IMR-90 (cell line): Measurements from ENCODE around the gene SYMPK. TPM values are rescaled to one million over a fixed set of nuclear protein-coding genes. Genes with fewer than 3 reads are reported as not detected.

ENCODE experiments used
- ATAC-seq: fragments of 200-7000 bp; cut with Tn5 transposase; 2 replicates; pipeline ENCODE4 v1.9.1; 2020; ENCODE audit warnings: low read depth, mild to moderate bottlenecking, moderate library complexity
- BruUV-seq: library from RNA; stranded (reverse); fragments of 400-500 nt; replicated peaks from 2 replicates; lab custom pipeline; 2021; lab: Mats Ljungman, UMichigan
- CTCF ChIA-PET: fragments of 300-600 bp; formaldehyde crosslinking; extraction: SDS; loops from one replicate; lab custom pipeline; 2021; ENCODE audit warnings: antibody characterized with exemption; lab: Yijun Ruan, JAX
- POLR2A ChIA-PET: fragments of 300-600 bp; sonication (Branson Sonifier 250); formaldehyde crosslinking; loops from one replicate; lab custom pipeline; 2022; ENCODE audit warnings: antibody characterized with exemption; ENCODE audit not compliant: unreplicated experiment; lab: Charles Lee
- DNase-seq: peaks from one replicate; pipeline ENCODE4 v3.0.0; 2013
- H2AFZ ChIP-seq: replicated peaks from 2 replicates; pipeline ENCODE3; 2013; ENCODE audit warnings: low read length, mild to moderate bottlenecking; ENCODE audit not compliant: poor library complexity
- H2AK5ac ChIP-seq: 2 replicates; pipeline ENCODE4 v1.6.1; 2013; ENCODE audit warnings: low read depth, low read length, inconsistent platforms
- H2AK9ac ChIP-seq: replicated peaks from 2 replicates; pipeline ENCODE3; 2013; ENCODE audit warnings: mild to moderate bottlenecking, low read depth, low read length, moderate library complexity; ENCODE audit not compliant: poor library complexity
- H2BK120ac ChIP-seq: 2 replicates; pipeline ENCODE4 v1.6.1; 2013; ENCODE audit warnings: low read depth, low read length, inconsistent platforms
- H2BK15ac ChIP-seq: 3 replicates; pipeline ENCODE4 v1.6.1; 2013; ENCODE audit warnings: low read depth, low read length, inconsistent platforms
- H2BK20ac ChIP-seq: 2 replicates; pipeline ENCODE4 v1.6.1; 2013; ENCODE audit warnings: low read depth, mild to moderate bottlenecking, inconsistent platforms, low read length, moderate library complexity
- H2BK5ac ChIP-seq: 2 replicates; pipeline ENCODE4 v1.6.1; 2013; ENCODE audit warnings: mild to moderate bottlenecking, low read depth, low read length, inconsistent platforms; ENCODE audit not compliant: poor library complexity, severe bottlenecking
- H3K14ac ChIP-seq: replicated peaks from 2 replicates; pipeline ENCODE4 v1.6.1; 2013; ENCODE audit warnings: low read depth, low read length, inconsistent platforms
- H3K18ac ChIP-seq: 2 replicates; pipeline ENCODE4 v1.6.1; 2013; ENCODE audit warnings: low read depth, low read length, control low read depth
- H3K23ac ChIP-seq: 2 replicates; pipeline ENCODE4 v1.6.1; 2013; ENCODE audit warnings: low read depth, low read length, inconsistent platforms
- H3K27ac ChIP-seq: 2 replicates; pipeline ENCODE4 v1.5.1; 2013; ENCODE audit warnings: mild to moderate bottlenecking, control low read depth, low read length; ENCODE audit not compliant: insufficient read depth
- H3K27me3 ChIP-seq: 2 replicates; pipeline ENCODE4 v1.6.1; 2013; ENCODE audit warnings: low read length; ENCODE audit not compliant: control insufficient read depth, insufficient read depth
- H3K36me3 ChIP-seq: 2 replicates; pipeline ENCODE4 v1.6.1; 2013; ENCODE audit warnings: low read length, mixed read lengths; ENCODE audit not compliant: control insufficient read depth, insufficient read depth
- H3K4ac ChIP-seq: 2 replicates; pipeline ENCODE4 v1.6.1; 2013; ENCODE audit warnings: low read depth, low read length, inconsistent platforms
- H3K4me1 ChIP-seq: 2 replicates; pipeline ENCODE4 v1.6.1; 2013; ENCODE audit warnings: low read length, mixed read lengths; ENCODE audit not compliant: control insufficient read depth, insufficient read depth
- H3K4me2 ChIP-seq: 2 replicates; pipeline ENCODE4 v1.6.1; 2013; ENCODE audit warnings: low read depth, mild to moderate bottlenecking, control low read depth, low read length, moderate library complexity
- H3K4me3 ChIP-seq: 2 replicates; pipeline ENCODE4 v1.5.1; 2013; ENCODE audit warnings: low read depth, mild to moderate bottlenecking, control low read depth, low read length, moderate library complexity; ENCODE audit not compliant: insufficient read depth
- H3K56ac ChIP-seq: 2 replicates; pipeline ENCODE4 v1.6.1; 2013; ENCODE audit warnings: low read length, inconsistent platforms; ENCODE audit not compliant: insufficient read depth; ENCODE audit errors: extremely low read depth
- H3K79me1 ChIP-seq, 2 experiments: 2 replicates each; pipeline ENCODE4 v1.6.1; 2013; ENCODE audit warnings: low read length in 2 of 2, inconsistent platforms in 1 of 2, low read depth in 1 of 2
- H3K9ac ChIP-seq: 2 replicates; pipeline ENCODE4 v1.6.1; 2013; ENCODE audit warnings: low read depth, low read length, control low read depth
- H3K9me1 ChIP-seq: 2 replicates; pipeline ENCODE4 v1.6.1; 2013; ENCODE audit warnings: low read length, inconsistent platforms; ENCODE audit not compliant: insufficient read depth
- H3K9me3 ChIP-seq: 2 replicates; pipeline ENCODE4 v1.6.1; 2013; ENCODE audit warnings: low read length; ENCODE audit not compliant: control insufficient read depth, insufficient read depth
- H4K20me1 ChIP-seq: 2 replicates; pipeline ENCODE4 v1.6.1; 2013; ENCODE audit warnings: low read length, inconsistent platforms; ENCODE audit not compliant: insufficient read depth
- H4K5ac ChIP-seq: 2 replicates; pipeline ENCODE4 v1.6.1; 2013; ENCODE audit warnings: mild to moderate bottlenecking, low read depth, low read length, control low read depth
- H4K8ac ChIP-seq, 2 experiments: 2 replicates each; pipeline ENCODE4 v1.6.1; 2013; ENCODE audit warnings: low read depth in 2 of 2, low read length in 2 of 2, control low read depth in 1 of 2, inconsistent platforms in 1 of 2
- H4K91ac ChIP-seq: 2 replicates; pipeline ENCODE4 v1.6.1; 2013; ENCODE audit warnings: low read depth, low read length, inconsistent platforms; ENCODE audit not compliant: insufficient read depth
- BHLHE40 ChIP-seq: fragments of 150-350 bp; IDR thresholded peaks from 2 replicates; pipeline ENCODE4 v1.6.1; 2016; ENCODE audit warnings: mild to moderate bottlenecking, low read depth, low read length
- CEBPB ChIP-seq: IDR thresholded peaks from 2 replicates; pipeline ENCODE4 v1.6.1; 2012; ENCODE audit warnings: low read depth, low read length, improper control_type of control experiment
- CHD1 ChIP-seq: IDR thresholded peaks from 2 replicates; pipeline ENCODE4 v1.6.1; 2012; ENCODE audit warnings: low read depth, low read length, improper control_type of control experiment
- FOS ChIP-seq: fragments of 150-350 bp; IDR thresholded peaks from 2 replicates; pipeline ENCODE4 v1.6.1; 2016; ENCODE audit warnings: low read depth, low read length
- MAFK ChIP-seq: IDR thresholded peaks from 2 replicates; pipeline ENCODE4 v1.6.1; 2012; ENCODE audit warnings: low read depth, low read length, improper control_type of control experiment
- MAZ ChIP-seq: IDR thresholded peaks from 2 replicates; pipeline ENCODE4 v1.6.1; 2012; ENCODE audit warnings: low read depth, mild to moderate bottlenecking, low read length, improper control_type of control experiment, moderate library complexity, borderline replicate concordance
- MXI1 ChIP-seq: IDR thresholded peaks from 2 replicates; pipeline ENCODE4 v1.6.1; 2012; ENCODE audit warnings: low read depth, mild to moderate bottlenecking, low read length, moderate library complexity, borderline replicate concordance
- NFE2L2 ChIP-seq: fragments of 150-350 bp; IDR thresholded peaks from 2 replicates; pipeline ENCODE4 v1.6.1; 2016; ENCODE audit warnings: low read depth, mild to moderate bottlenecking, low read length
- POLR2A ChIP-seq: IDR thresholded peaks from 2 replicates; pipeline ENCODE4 v1.6.1; 2012; ENCODE audit warnings: mild to moderate bottlenecking, low read depth, low read length
- RAD21 ChIP-seq: IDR thresholded peaks from 2 replicates; pipeline ENCODE4 v1.6.1; 2012; ENCODE audit warnings: low read length, improper control_type of control experiment
- RCOR1 ChIP-seq: IDR thresholded peaks from 2 replicates; pipeline ENCODE4 v1.6.1; 2012; ENCODE audit warnings: mild to moderate bottlenecking, low read length, improper control_type of control experiment; ENCODE audit not compliant: insufficient replicate concordance
- RFX5 ChIP-seq: IDR thresholded peaks from 2 replicates; pipeline ENCODE4 v1.8.0; 2012; ENCODE audit warnings: low read depth, mild to moderate bottlenecking, low read length, moderate library complexity
- SMC3 ChIP-seq: fragments of 150-350 bp; IDR thresholded peaks from 2 replicates; pipeline ENCODE4 v1.6.1; 2016; ENCODE audit warnings: low read depth, mild to moderate bottlenecking, antibody characterized with exemption, low read length, moderate library complexity
- WGBS, 2 experiments: methylation state at CpG; one replicate each; pipeline versions ENCODE4 v1.1.5 to v1.1.7; 2013; ENCODE audit warnings: missing lambda C conversion rate in 2 of 2; ENCODE audit not compliant: insufficient read length in 1 of 2; ENCODE audit errors: extremely low coverage in 2 of 2; 5-methylcytosine and 5-hydroxymethylcytosine counted together
- dilution Hi-C: fragments of 300-500 bp; cut with HindIII; formaldehyde crosslinking; loops from one replicate; pipeline ENCODE4 v1.14.3; 2018; ENCODE audit warnings: low sequenced_read_pairs; ENCODE audit not compliant: unreplicated experiment
- in situ Hi-C: fragments of 300-500 bp; cut with MboI; formaldehyde crosslinking; loops from 3 replicates; pipeline ENCODE4 v1.14.3; 2019; ENCODE audit warnings: low sequenced_read_pairs, inconsistent platforms, mixed read lengths
- intact Hi-C: fragments of 100-400 bp; cut with micrococcal nuclease; formaldehyde crosslinking; loops from 2 replicates; pipeline ENCODE4 v1.10.0; 2022
- polyA plus RNA-seq, 3 experiments: library from polyadenylated mRNA; depleted of rRNA; stranded (reverse); fragments of >200 nt; gene quantifications; 2 replicates each; pipeline ENCODE4 v1.2.3, GENCODE V29; 2012; ENCODE audit warnings: low replicate concordance in 1 of 3
- total RNA-seq: library from RNA; depleted of rRNA; stranded (reverse); fragments of >200 nt; gene quantifications from 2 replicates; pipeline ENCODE4 v1.2.3, GENCODE V29; 2012
- TF ChIP-seq, protein P1 (sequence below): fragments of 150-350 bp; IDR thresholded peaks from 2 replicates; pipeline ENCODE4 v1.6.1; 2017; ENCODE audit warnings: mild to moderate bottlenecking, antibody characterized with exemption, low read length, low read depth
- TF ChIP-seq, protein P2 (sequence below): conservative IDR thresholded peaks from 2 replicates; pipeline ENCODE4 v1.5.1; 2012; ENCODE audit warnings: mild to moderate bottlenecking, low read depth, low read length, improper control_type of control experiment
- TF ChIP-seq, protein P3 (sequence below): fragments of 150-350 bp; IDR thresholded peaks from 2 replicates; pipeline ENCODE4 v1.6.1; 2016; ENCODE audit warnings: low read depth, mild to moderate bottlenecking, low read length, moderate library complexity, borderline replicate concordance

SYMPK gene
- total and polyA plus RNA-seq, 2 of the 4 experiments (the other 2 are of a cell fraction) = 35.3 to 71.5 TPM

DNA sequence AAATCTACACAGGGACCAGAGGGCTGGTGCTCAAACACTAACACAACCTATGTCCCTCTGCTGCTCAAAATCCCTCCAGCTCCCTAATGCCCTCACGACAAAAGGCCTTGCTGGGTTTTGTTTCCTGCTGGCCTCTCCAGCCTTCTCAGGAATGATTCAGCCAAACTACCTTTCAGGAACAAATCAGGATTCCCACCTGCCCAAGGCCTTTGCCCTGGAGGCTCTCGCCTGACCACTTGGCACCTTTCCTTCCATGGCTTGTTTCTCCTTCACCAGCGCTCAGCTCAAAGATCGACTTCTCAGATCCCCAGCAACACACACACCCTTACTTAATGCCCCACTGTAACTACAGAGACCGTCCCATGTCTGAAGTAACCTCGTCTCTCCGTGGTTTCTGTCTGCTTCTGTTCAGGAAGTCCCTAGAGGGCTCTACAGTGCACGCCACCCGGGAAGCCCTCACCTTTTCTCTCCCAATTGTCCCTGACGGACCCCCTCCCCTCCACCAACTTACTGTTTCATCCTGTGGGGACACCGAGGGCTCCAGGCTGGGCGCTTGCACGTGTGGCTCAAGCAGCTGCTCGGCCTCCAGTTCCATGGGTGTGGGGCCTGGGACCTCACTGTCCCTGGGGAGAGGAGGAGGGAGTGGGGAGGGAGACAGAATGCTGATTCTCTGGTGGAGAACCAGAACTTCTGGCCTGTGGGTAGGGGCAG lies 90.7 kb downstream of the SYMPK start:
- Histone ChIP-seq H2AK9ac (peak overlapping the region; percentile 62), H4K91ac (no peak overlapping the region), H3K56ac (no peak overlapping the region), H3K18ac (no peak overlapping the region), H4K20me1 (peaks cover 14% of the 10 kb centered on the region), H3K27me3 (no peaks in the 10 kb centered on the region), H3K79me1 (peaks cover 4 to 6% of the 10 kb centered on the region in 2 experiments; a peak in 2 of 4 replicates), H3K14ac (no peak overlapping the region), H2AFZ (no peak overlapping the region), H3K4me3 (no peak overlapping the region), H3K4ac (no peak overlapping the region), H3K9ac (no peak overlapping the region), H2BK15ac (no peak overlapping the region), H2BK120ac (no peak overlapping the region), H4K5ac (no peak overlapping the region), H4K8ac (no peak overlapping the region), H3K9me3 (no peaks in the 10 kb centered on the region), H2BK5ac (no peak overlapping the region), H2AK5ac (no peak overlapping the region), H2BK20ac (no peak overlapping the region), H3K23ac (no peak overlapping the region), H3K36me3 (peaks cover 21% of the 10 kb centered on the region; the same call in 1 of the 2 replicates), H3K27ac (no peak overlapping the region), H3K9me1 (no peaks in the 10 kb centered on the region; the same call in 1 of the 2 replicates), H3K4me2 (no peak overlapping the region), H3K4me1 (no peaks in the 10 kb centered on the region)
- ChIA-PET POLR2A (no interaction called here), CTCF (no interaction called here)
- BruUV-seq = no TSS peak
- WGBS, 2 experiments = 98% methylated on average over 4 of the region's 14 CpGs; no CpG with 5 or more reads in 1 of the 2 experiments
- no peak for TF ChIP-seq FOS
- TF ChIP-seq, protein P1, sequence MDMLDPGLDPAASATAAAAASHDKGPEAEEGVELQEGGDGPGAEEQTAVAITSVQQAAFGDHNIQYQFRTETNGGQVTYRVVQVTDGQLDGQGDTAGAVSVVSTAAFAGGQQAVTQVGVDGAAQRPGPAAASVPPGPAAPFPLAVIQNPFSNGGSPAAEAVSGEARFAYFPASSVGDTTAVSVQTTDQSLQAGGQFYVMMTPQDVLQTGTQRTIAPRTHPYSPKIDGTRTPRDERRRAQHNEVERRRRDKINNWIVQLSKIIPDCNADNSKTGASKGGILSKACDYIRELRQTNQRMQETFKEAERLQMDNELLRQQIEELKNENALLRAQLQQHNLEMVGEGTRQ = no peak
- TF ChIP-seq NFE2L2 = no peak
- no peak for TF ChIP-seq MXI1
- TF ChIP-seq POLR2A = no peak
- TF ChIP-seq, protein P2, sequence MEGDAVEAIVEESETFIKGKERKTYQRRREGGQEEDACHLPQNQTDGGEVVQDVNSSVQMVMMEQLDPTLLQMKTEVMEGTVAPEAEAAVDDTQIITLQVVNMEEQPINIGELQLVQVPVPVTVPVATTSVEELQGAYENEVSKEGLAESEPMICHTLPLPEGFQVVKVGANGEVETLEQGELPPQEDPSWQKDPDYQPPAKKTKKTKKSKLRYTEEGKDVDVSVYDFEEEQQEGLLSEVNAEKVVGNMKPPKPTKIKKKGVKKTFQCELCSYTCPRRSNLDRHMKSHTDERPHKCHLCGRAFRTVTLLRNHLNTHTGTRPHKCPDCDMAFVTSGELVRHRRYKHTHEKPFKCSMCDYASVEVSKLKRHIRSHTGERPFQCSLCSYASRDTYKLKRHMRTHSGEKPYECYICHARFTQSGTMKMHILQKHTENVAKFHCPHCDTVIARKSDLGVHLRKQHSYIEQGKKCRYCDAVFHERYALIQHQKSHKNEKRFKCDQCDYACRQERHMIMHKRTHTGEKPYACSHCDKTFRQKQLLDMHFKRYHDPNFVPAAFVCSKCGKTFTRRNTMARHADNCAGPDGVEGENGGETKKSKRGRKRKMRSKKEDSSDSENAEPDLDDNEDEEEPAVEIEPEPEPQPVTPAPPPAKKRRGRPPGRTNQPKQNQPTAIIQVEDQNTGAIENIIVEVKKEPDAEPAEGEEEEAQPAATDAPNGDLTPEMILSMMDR = no peak
- no peak for TF ChIP-seq BHLHE40
- TF ChIP-seq, protein P3, sequence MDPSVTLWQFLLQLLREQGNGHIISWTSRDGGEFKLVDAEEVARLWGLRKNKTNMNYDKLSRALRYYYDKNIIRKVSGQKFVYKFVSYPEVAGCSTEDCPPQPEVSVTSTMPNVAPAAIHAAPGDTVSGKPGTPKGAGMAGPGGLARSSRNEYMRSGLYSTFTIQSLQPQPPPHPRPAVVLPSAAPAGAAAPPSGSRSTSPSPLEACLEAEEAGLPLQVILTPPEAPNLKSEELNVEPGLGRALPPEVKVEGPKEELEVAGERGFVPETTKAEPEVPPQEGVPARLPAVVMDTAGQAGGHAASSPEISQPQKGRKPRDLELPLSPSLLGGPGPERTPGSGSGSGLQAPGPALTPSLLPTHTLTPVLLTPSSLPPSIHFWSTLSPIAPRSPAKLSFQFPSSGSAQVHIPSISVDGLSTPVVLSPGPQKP = no peak
- TF ChIP-seq CEBPB = no peak
- no peak for TF ChIP-seq CHD1
- TF ChIP-seq MAZ = no peak
- TF ChIP-seq MAFK = no peak
- TF ChIP-seq RAD21 = no peak
- TF ChIP-seq RCOR1 = no peak
- TF ChIP-seq SMC3 = no peak
- TF ChIP-seq RFX5 = no peak
- in situ Hi-C loops = no loop called here
- ATAC-seq = no peak
- intact Hi-C loops = no loop called here
- dilution Hi-C loops = no loop called here
- no peak for DNase-seq
